ENCODE results near the gene PHF21A. TPM values are rescaled to one million over a fixed set of nuclear protein-coding genes. Genes with fewer than 3 reads are reported as not detected.

Gene PHF21A
- total RNA-seq, 6 experiments from 2014 or later, result 9.2 to 17.1 (median 10.4) TPM

- peaks cover 0 to 13% (median 0%) of the 10 kb centered on the region in 4 donors for H3K4me1 ChIP-seq
- ATAC-seq (no peak), DNase-seq (no peak)
- no peak overlapping the region for H3K4me3 ChIP-seq
- no peaks in the 10 kb centered on the region for H3K9me3 ChIP-seq
- H3K36me3 ChIP-seq, result peaks cover 0 to 21% (median 1%) of the 10 kb centered on the region in 4 donors
- H3K27ac ChIP-seq, result no peak overlapping the region
- WGBS (ENCODE audit: insufficient coverage, low coverage, low lambda C conversion rate, missing lambda C conversion rate), result 69% methylated on average over 2 of the region's 2 CpGs
- no peaks in the 10 kb centered on the region for H3K27me3 ChIP-seq
- TF ChIP-seq CTCF (IDR thresholded peaks at IDR 0.05) (no peak), POLR2A (IDR thresholded peaks at IDR 0.05) (no peak)
- intact Hi-C loops (cut with DNase I), result no loop called here
Observed at GRCh38 chr11:45939836-45940235, 181.4 kb downstream of the PHF21A start.

- no peak for ATAC-seq
- no peak for TF ChIP-seq CTCF (IDR thresholded peaks at IDR 0.05)
- TF ChIP-seq POLR2A (IDR thresholded peaks at IDR 0.05), result no peak
- 93% methylated on average over 5 of the region's 10 CpGs for WGBS (ENCODE audit: insufficient coverage, low coverage, low lambda C conversion rate, missing lambda C conversion rate)
- H3K4me3 ChIP-seq, result no peak overlapping the region
- peaks cover 0 to 30% (median 10%) of the 10 kb centered on the region in 4 donors for H3K4me1 ChIP-seq
- H3K9me3 ChIP-seq, result no peaks in the 10 kb centered on the region
- H3K36me3 ChIP-seq, result peaks cover 0 to 22% (median 3%) of the 10 kb centered on the region in 4 donors
- no peak for DNase-seq
- intact Hi-C loops (cut with DNase I), result no loop called here
- H3K27me3 ChIP-seq, result no peaks in the 10 kb centered on the region
- H3K27ac ChIP-seq, result no peak overlapping the region
Observed at GRCh38 chr11:45937916-45938315, 183.3 kb downstream of the PHF21A start.

GRCh38 chr11:45936511-45937054, 184.7 kb downstream of the PHF21A start:
- TF ChIP-seq CTCF (IDR thresholded peaks at IDR 0.05) (no peak), POLR2A (IDR thresholded peaks at IDR 0.05) (no peak)
- ATAC-seq (no peak), DNase-seq (no peak)
- H3K9me3 ChIP-seq, result no peaks in the 10 kb centered on the region
- WGBS (ENCODE audit: insufficient coverage, low coverage, low lambda C conversion rate, missing lambda C conversion rate), result 92% methylated on average over 3 of the region's 4 CpGs
- intact Hi-C loops (cut with DNase I), result no loop called here
- H3K4me1 ChIP-seq, result peaks cover 0 to 24% (median 11%) of the 10 kb centered on the region in 4 donors
- no peak overlapping the region for H3K4me3 ChIP-seq
- peaks cover 0 to 22% (median 3%) of the 10 kb centered on the region in 4 donors for H3K36me3 ChIP-seq
- no peak overlapping the region for H3K27ac ChIP-seq
- H3K27me3 ChIP-seq, result no peaks in the 10 kb centered on the region

- 78% methylated on average over 4 of the region's 8 CpGs for WGBS (ENCODE audit: insufficient coverage, low coverage, low lambda C conversion rate, missing lambda C conversion rate)
- peaks cover 0 to 24% (median 11%) of the 10 kb centered on the region in 4 donors for H3K4me1 ChIP-seq
- no peaks in the 10 kb centered on the region for H3K27me3 ChIP-seq
- DNase-seq (no peak), ATAC-seq (no peak)
- no peaks in the 10 kb centered on the region for H3K9me3 ChIP-seq
- H3K4me3 ChIP-seq, result no peak overlapping the region
- TF ChIP-seq CTCF (IDR thresholded peaks at IDR 0.05) (no peak), POLR2A (IDR thresholded peaks at IDR 0.05) (no peak)
- intact Hi-C loops (cut with DNase I), result no loop called here
- H3K36me3 ChIP-seq, result peaks cover 0 to 22% (median 3%) of the 10 kb centered on the region in 4 donors
- H3K27ac ChIP-seq, result peak overlapping the region in 1 of 3 donors; percentile 26
Observed at GRCh38 chr11:45935349-45936064, 185.7 kb downstream of the PHF21A start.

All from right lobe of liver (tissue), 6 donors.